ENCODE data around the gene CYP2F1.
"Not testable (repeated sequence)": the region's sequence is repeated elsewhere in the genome, so short reads cannot be mapped to it uniquely, and the experiment has no call there.

The CYP2F1 gene

GRCh38 chr19:41095703-41096102, 18.5 kb upstream of the CYP2F1 start:
- TF ChIP-seq CTCF (conservative IDR thresholded peaks at IDR 0.05): no peak
- H3K27ac ChIP-seq: no peak overlapping the region

GRCh38 chr19:41096353-41096752, 17.9 kb upstream of the CYP2F1 start:
- H3K27ac ChIP-seq: no peak overlapping the region
- TF ChIP-seq CTCF (conservative IDR thresholded peaks at IDR 0.05): no peak

GRCh38 chr19:41097302-41097701, 16.9 kb upstream of the CYP2F1 start:
- H3K27ac ChIP-seq: no peak overlapping the region
- no peak for TF ChIP-seq CTCF (conservative IDR thresholded peaks at IDR 0.05)

GRCh38 chr19:41098762-41099161, 15.5 kb upstream of the CYP2F1 start:
- TF ChIP-seq CTCF (conservative IDR thresholded peaks at IDR 0.05): no peak
- H3K27ac ChIP-seq: no peak overlapping the region

- not testable (repeated sequence) for H3K27ac ChIP-seq
Measured at GRCh38 chr19:41102210-41102609, 12.0 kb upstream of the CYP2F1 start.

- TF ChIP-seq CTCF (conservative IDR thresholded peaks at IDR 0.05): no peak
- H3K27ac ChIP-seq: no peak overlapping the region
Measured at GRCh38 chr19:41106177-41106576, 8.1 kb upstream of the CYP2F1 start.

- TF ChIP-seq CTCF (conservative IDR thresholded peaks at IDR 0.05): no peak
- H3K27ac ChIP-seq: no peak overlapping the region
Measured at GRCh38 chr19:41111296-41111695, 2.9 kb upstream of the CYP2F1 start.

- TF ChIP-seq CTCF (conservative IDR thresholded peaks at IDR 0.05): no peak
- no peak overlapping the region for H3K27ac ChIP-seq
Measured at GRCh38 chr19:41111750-41112295, 2.4 kb upstream of the CYP2F1 start.
